Spleen (tissue), 11 donors: ENCODE measurements around the gene ATXN7L1. TPM values are rescaled to one million over a fixed set of nuclear protein-coding genes. Genes with fewer than 3 reads are reported as not detected.
A peak's percentile ranks its signal among the peaks of the same experiment; 100 is the strongest.

ENCODE experiments used
- DNase-seq: peaks from one replicate; pipeline ENCODE4 v3.0.0-alpha.2; 2020
- H3K27ac ChIP-seq, 8 donors: fragments of 200-600 bp; sonication (generic) in 7 of 8; 1 replicate in 4 of 8; 2 replicates in 4 of 8; pipeline versions ENCODE4 v1.5.0 to v1.8.0; 2016 to 2021; ENCODE audit warnings: inconsistent platforms in 4 of 8, mild to moderate bottlenecking in 4 of 8, moderate library complexity in 1 of 8
- H3K27me3 ChIP-seq, 7 donors: fragments of 200-600 bp; sonication (generic) in 6 of 7; replicated peaks in 1 of 7; 1 replicate in 4 of 7; 2 replicates in 3 of 7; pipeline versions ENCODE4 v1.5.0 to v1.8.0; 2016 to 2021; ENCODE audit warnings: inconsistent platforms in 3 of 7, mild to moderate bottlenecking in 1 of 7
- H3K36me3 ChIP-seq, 6 donors: fragments of 200-600 bp; sonication (generic) in 5 of 6; 1 replicate in 4 of 6; 2 replicates in 2 of 6; pipeline versions ENCODE4 v1.5.0 to v1.8.0; 2016 to 2021; ENCODE audit warnings: inconsistent platforms in 2 of 6
- H3K4me1 ChIP-seq, 6 donors: fragments of 200-600 bp; sonication (generic) in 5 of 6; 1 replicate in 3 of 6; 2 replicates in 3 of 6; pipeline versions ENCODE4 v1.5.0 to v1.8.0; 2016 to 2021; ENCODE audit warnings: inconsistent platforms in 3 of 6
- H3K4me3 ChIP-seq, 8 donors: fragments of 200-600 bp; sonication (generic) in 7 of 8; 1 replicate in 4 of 8; 2 replicates in 4 of 8; pipeline versions ENCODE4 v1.5.0 to v1.8.0; 2016 to 2021; ENCODE audit warnings: inconsistent platforms in 4 of 8, mild to moderate bottlenecking in 4 of 8, moderate library complexity in 2 of 8
- H3K9me3 ChIP-seq, 8 donors: fragments of 200-600 bp; sonication (generic) in 7 of 8; 1 replicate in 4 of 8; 2 replicates in 4 of 8; pipeline versions ENCODE4 v1.5.0 to v1.8.0; 2016 to 2021; ENCODE audit warnings: inconsistent platforms in 4 of 8
- CTCF ChIP-seq, 11 experiments: fragments of 200-600 bp in 7 of 11; fragments of 450-650 bp in 4 of 11; sonication (generic) in 4 of 11; IDR thresholded peaks in 8 of 11; conservative IDR thresholded peaks in 3 of 11; 1 replicate in 7 of 11; 2 replicates in 4 of 11; pipeline versions ENCODE4 v1.4.0 to v1.8.0; 2016 to 2021; ENCODE audit warnings: antibody characterized with exemption in 11 of 11, inconsistent platforms in 4 of 11, mild to moderate bottlenecking in 1 of 11
- POLR2A ChIP-seq, 3 donors: fragments of 450-650 bp; IDR thresholded peaks; one replicate each; pipeline ENCODE4 v1.5.1; 2017; ENCODE audit warnings: antibody characterized with exemption in 3 of 3, mild to moderate bottlenecking in 1 of 3
- POLR2AphosphoS5 ChIP-seq, 3 donors: sonication (generic); formaldehyde crosslinking; IDR thresholded peaks; one replicate each; pipeline ENCODE4 v1.5.1; 2017; ENCODE audit warnings: antibody characterized with exemption in 3 of 3
- WGBS, 5 donors: extraction: QIAGEN DNeasy Blood & Tissue Kit in 3 of 5; methylation state at CpG; one replicate each; pipeline versions ENCODE4 v1.1.5 to v1.1.7; 2013 to 2018; 5-methylcytosine and 5-hydroxymethylcytosine counted together
- intact Hi-C: fragments of 100-400 bp; cut with DNase I; formaldehyde crosslinking; loops from one replicate; pipeline ENCODE4 v1.15.0; 2023; ENCODE audit warnings: low total_unique reads
- polyA plus RNA-seq, 3 donors: library from polyadenylated mRNA; stranded (reverse); fragments of 200-250 nt; gene quantifications; one replicate each; pipeline ENCODE4 v1.2.1, GENCODE V29; 2013
- total RNA-seq, 7 donors: library from RNA; depleted of rRNA in 3 of 7; stranded (reverse); fragments of >200 nt in 3 of 7; fragmentation: NEBNext Ultra II Directional in 4 of 7; extraction: Animal tissue kit (Norgen Biotek cat#: 25700) in 4 of 7; gene quantifications; one replicate each; pipeline versions ENCODE4 v1.1.0 to v1.2.1, GENCODE V29; 2016 to 2021
- donor health status: healthy with polysubstance abuse.
- donor health status: DM: no; HTN: no; CAD: no; lungs with moderate emphysema.
- donor health status: DM: no; HTN: no; CAD: no.
- donor health status: Bipolar disorder and iron deficiency.
- donor health status: healthy.
- donor health status: DM: no; HTN: no; CAD: no.
- donor health status: DM: yes; HTN: yes; CAD: no.

Gene ATXN7L1
- total and polyA plus RNA-seq, 10 donors: 2.4 to 29.3 (median 18.4) TPM

- Histone ChIP-seq H3K36me3 (no peaks in the 10 kb centered on the region), H3K4me1 (peaks cover 5 to 50% (median 19%) of the 10 kb centered on the region in 6 donors), H3K27me3 (no peaks in the 10 kb centered on the region), H3K27ac (peak overlapping the region in 1 of 8 donors; percentile 13), H3K9me3 (no peaks in the 10 kb centered on the region), H3K4me3 (no peak overlapping the region)
- intact Hi-C loops: no loop called here
- TF ChIP-seq CTCF (IDR thresholded peaks at IDR 0.05 in 8 of 11, conservative IDR thresholded peaks at IDR 0.05 in 3 of 11): no peak
- no peak for TF ChIP-seq POLR2A (IDR thresholded peaks at IDR 0.05)
- no peak for TF ChIP-seq POLR2AphosphoS5 (IDR thresholded peaks at IDR 0.05)
- no peak for DNase-seq
Observed at GRCh38 chr7:105854498-105854897, 21.9 kb downstream of the ATXN7L1 start.

GRCh38 chr7:105853931-105854419 is 22.4 kb downstream of the ATXN7L1 start:
- TF ChIP-seq CTCF (IDR thresholded peaks at IDR 0.05 in 8 of 11, conservative IDR thresholded peaks at IDR 0.05 in 3 of 11): no peak
- TF ChIP-seq POLR2A (IDR thresholded peaks at IDR 0.05): no peak
- TF ChIP-seq POLR2AphosphoS5 (IDR thresholded peaks at IDR 0.05): no peak
- no peak for DNase-seq
- Histone ChIP-seq H3K4me1 (peaks cover 5 to 56% (median 22%) of the 10 kb centered on the region in 6 donors), H3K27me3 (no peaks in the 10 kb centered on the region), H3K27ac (peak overlapping the region in 4 of 8 donors; percentile 13 to 55 (median 20)), H3K4me3 (no peak overlapping the region), H3K9me3 (no peaks in the 10 kb centered on the region), H3K36me3 (no peaks in the 10 kb centered on the region)
- intact Hi-C loops: no loop called here
- WGBS, 5 donors: 64 to 79% (median 70%) methylated on average over 17 of the region's 17 CpGs

GRCh38 chr7:105851064-105851463 is 25.3 kb downstream of the ATXN7L1 start:
- intact Hi-C loops: no loop called here
- Histone ChIP-seq H3K4me1 (peaks cover 5 to 50% (median 17%) of the 10 kb centered on the region in 6 donors), H3K27ac (no peak overlapping the region), H3K36me3 (no peaks in the 10 kb centered on the region), H3K9me3 (no peaks in the 10 kb centered on the region), H3K27me3 (no peaks in the 10 kb centered on the region), H3K4me3 (no peak overlapping the region)
- no peak for DNase-seq
- TF ChIP-seq CTCF (IDR thresholded peaks at IDR 0.05 in 8 of 11, conservative IDR thresholded peaks at IDR 0.05 in 3 of 11) (no peak), POLR2A (IDR thresholded peaks at IDR 0.05) (no peak), POLR2AphosphoS5 (IDR thresholded peaks at IDR 0.05) (no peak)
- 79 to 97% (median 89%) methylated on average over 5 of the region's 5 CpGs for WGBS, 5 donors

GRCh38 chr7:105849122-105849855 is 27.1 kb downstream of the ATXN7L1 start:
- no peak for DNase-seq
- no peaks in the 10 kb centered on the region for H3K9me3 ChIP-seq
- peaks cover 5 to 44% (median 17%) of the 10 kb centered on the region in 6 donors for H3K4me1 ChIP-seq
- WGBS, 5 donors: 74 to 85% (median 80%) methylated on average over 6 of the region's 6 CpGs
- TF ChIP-seq CTCF (IDR thresholded peaks at IDR 0.05 in 8 of 11, conservative IDR thresholded peaks at IDR 0.05 in 3 of 11) (no peak), POLR2A (IDR thresholded peaks at IDR 0.05) (no peak), POLR2AphosphoS5 (IDR thresholded peaks at IDR 0.05) (peak in 1 of 3 donors; percentile 62)
- no peaks in the 10 kb centered on the region for H3K36me3 ChIP-seq
- H3K27me3 ChIP-seq: no peaks in the 10 kb centered on the region
- no peak overlapping the region for H3K4me3 ChIP-seq
- H3K27ac ChIP-seq: peak overlapping the region in 4 of 8 donors; percentile 39 to 83 (median 53)
- intact Hi-C loops: no loop called here
